22Rv1 (cell line): ENCODE data around the gene DNM3.

Source experiments
- ZFX ChIP-seq: fragments of 450-650 bp; IDR thresholded peaks from 2 replicates; pipeline ENCODE4 v1.6.1; 2017; ENCODE audit warnings: antibody characterized with exemption, borderline replicate concordance
- TF ChIP-seq, protein P1 (sequence below): fragments of 450-650 bp; IDR thresholded peaks from 2 replicates; pipeline ENCODE4 v1.5.1; 2017; ENCODE audit warnings: mild to moderate bottlenecking

DNA sequence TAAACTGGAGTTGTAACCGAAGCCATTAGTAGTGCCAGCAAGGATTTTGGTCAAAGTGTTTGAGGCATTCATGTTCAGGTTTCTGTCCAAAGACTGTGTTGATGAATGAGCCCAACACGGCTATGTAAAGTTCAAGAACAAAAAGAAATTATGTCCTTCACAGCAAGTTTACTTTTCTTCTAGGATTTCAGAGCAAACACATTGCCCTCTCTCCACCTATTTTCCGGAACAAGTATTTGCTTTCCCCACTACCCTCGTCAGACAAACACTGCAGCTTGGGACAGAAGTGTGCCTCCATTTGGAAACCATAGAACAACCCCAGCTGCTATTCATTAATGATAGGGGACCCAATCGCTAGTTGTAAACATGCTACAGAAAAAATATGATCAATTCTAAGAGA lies 427.8 kb downstream of the DNM3 start:
- TF ChIP-seq, protein P1, sequence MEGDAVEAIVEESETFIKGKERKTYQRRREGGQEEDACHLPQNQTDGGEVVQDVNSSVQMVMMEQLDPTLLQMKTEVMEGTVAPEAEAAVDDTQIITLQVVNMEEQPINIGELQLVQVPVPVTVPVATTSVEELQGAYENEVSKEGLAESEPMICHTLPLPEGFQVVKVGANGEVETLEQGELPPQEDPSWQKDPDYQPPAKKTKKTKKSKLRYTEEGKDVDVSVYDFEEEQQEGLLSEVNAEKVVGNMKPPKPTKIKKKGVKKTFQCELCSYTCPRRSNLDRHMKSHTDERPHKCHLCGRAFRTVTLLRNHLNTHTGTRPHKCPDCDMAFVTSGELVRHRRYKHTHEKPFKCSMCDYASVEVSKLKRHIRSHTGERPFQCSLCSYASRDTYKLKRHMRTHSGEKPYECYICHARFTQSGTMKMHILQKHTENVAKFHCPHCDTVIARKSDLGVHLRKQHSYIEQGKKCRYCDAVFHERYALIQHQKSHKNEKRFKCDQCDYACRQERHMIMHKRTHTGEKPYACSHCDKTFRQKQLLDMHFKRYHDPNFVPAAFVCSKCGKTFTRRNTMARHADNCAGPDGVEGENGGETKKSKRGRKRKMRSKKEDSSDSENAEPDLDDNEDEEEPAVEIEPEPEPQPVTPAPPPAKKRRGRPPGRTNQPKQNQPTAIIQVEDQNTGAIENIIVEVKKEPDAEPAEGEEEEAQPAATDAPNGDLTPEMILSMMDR = no peak
- TF ChIP-seq ZFX = no peak
